Epithelial cell of proximal tubule (primary cell): ENCODE data around the gene MLPH. TPM values are rescaled to one million over a fixed set of nuclear protein-coding genes. Genes with fewer than 3 reads are reported as not detected.

ENCODE experiments used
- DNase-seq: peaks from one replicate; pipeline ENCODE4 v3.0.0-alpha.2; 2011; ENCODE audit warnings: low read depth
- H3K4me3 ChIP-seq: 2 replicates; pipeline ENCODE4 v1.5.1; 2011; ENCODE audit warnings: low read depth, mild to moderate bottlenecking, low read length
- total RNA-seq: library from RNA; depleted of rRNA; stranded (reverse); fragments of >200 nt; gene quantifications from 2 replicates; pipeline ENCODE4 v1.2.3, GENCODE V29; 2015
- TF ChIP-seq, protein P1 (sequence below): conservative IDR thresholded peaks from 2 replicates; pipeline ENCODE4 v1.5.1; 2012; ENCODE audit warnings: low read depth, mild to moderate bottlenecking, low read length

The MLPH gene
- total RNA-seq, 1 donor from 2014 or later: 36.0 TPM

DNA sequence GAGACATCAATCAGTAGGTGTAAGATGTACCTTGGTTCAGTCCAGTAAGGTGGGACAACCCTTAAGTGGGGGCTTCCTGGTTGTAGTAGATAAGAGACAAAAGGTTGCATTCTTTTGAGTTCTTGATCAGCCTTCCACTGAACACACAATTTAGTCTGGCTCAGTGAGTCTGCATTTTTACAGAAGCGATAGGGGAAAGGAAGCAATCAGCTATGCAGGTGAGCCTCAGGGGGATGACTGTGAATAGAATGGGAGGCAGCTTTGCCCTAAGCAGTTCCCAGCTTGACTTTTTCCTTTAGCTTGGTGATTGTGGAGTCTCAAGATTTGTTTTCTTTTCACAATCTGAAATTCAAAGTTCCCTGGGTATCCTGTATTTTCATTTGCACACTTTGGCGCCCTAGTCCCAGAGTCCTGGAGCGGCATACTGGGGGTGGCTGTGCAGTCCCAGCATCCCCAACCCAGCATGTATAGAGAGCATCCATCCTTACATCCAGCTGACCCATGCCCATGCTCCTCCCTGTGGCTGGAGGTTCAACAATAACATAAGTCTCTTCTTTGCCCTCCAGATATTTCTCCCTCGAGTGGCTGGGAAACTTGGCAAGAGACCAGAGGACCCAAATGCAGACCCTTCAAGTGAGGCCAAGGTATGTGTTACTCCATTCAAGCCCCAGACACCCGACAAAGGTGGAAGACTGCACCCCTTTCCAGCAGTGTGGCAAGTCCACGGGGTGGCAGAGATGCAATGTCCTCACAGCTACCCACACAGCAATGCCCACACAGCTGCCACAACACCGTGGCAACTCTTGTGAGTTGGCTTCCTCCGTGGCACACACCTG is 59.2 kb downstream of the MLPH start:
- DNase-seq: no peak
- TF ChIP-seq, protein P1, sequence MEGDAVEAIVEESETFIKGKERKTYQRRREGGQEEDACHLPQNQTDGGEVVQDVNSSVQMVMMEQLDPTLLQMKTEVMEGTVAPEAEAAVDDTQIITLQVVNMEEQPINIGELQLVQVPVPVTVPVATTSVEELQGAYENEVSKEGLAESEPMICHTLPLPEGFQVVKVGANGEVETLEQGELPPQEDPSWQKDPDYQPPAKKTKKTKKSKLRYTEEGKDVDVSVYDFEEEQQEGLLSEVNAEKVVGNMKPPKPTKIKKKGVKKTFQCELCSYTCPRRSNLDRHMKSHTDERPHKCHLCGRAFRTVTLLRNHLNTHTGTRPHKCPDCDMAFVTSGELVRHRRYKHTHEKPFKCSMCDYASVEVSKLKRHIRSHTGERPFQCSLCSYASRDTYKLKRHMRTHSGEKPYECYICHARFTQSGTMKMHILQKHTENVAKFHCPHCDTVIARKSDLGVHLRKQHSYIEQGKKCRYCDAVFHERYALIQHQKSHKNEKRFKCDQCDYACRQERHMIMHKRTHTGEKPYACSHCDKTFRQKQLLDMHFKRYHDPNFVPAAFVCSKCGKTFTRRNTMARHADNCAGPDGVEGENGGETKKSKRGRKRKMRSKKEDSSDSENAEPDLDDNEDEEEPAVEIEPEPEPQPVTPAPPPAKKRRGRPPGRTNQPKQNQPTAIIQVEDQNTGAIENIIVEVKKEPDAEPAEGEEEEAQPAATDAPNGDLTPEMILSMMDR: no peak
- H3K4me3 ChIP-seq: no peak overlapping the region

DNA sequence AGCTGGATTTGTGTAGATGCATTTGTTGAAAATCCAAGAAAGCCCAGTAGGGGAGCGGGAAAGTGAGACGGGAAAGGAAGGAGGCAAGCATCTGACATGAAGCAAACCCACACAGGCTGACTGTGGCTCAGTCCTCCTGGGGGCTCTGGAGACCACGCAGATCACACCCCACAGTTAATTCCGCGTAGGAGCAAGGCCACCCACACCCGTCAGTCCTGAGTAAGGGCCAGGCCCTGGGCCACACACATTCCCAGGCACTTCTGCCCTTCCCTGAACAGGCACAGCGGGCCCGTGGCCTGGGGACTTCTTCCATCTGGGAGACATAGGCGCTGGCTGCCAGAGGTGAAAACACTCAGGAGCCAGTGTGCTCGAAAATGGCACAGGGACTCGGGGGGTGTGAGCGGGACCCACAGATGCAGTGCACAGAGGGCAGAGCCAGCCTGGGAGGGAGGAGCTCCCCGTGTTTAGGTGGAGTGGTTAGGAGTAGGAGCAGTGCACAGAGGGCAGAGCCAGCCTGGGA is 59.9 kb downstream of the MLPH start:
- no peak for DNase-seq
- TF ChIP-seq, protein P1: no peak
- no peak overlapping the region for H3K4me3 ChIP-seq

DNA sequence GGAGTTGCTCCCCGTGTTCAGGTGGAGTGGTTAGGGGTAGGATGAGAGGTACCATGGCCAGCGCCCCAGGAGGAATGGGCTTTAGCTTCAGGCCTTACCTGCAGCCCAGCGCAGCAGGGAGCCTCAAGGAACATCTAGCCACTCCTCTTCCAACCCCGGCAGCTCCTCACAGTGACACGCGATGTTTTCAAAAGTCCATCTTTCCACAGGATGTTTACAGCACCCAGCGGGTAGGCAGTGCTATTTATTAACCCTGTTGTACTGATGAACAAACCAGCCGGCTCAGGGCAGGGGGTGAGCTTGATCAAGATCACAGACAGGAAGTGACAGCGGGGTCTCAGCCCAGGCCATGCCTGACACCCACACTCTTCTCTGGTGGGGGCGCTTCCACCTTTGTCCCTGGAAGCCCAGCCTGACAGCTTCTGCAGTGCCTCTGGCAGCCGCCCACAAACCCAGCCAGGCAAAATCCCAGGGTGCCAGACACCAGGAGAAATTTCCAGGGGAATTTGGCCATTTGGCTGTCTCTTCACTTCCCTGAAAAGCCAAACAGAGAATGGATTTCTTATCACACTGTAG is 60.9 kb downstream of the MLPH start:
- H3K4me3 ChIP-seq: no peak overlapping the region
- peak; percentile 13 for DNase-seq
- TF ChIP-seq, protein P1: no peak

DNA sequence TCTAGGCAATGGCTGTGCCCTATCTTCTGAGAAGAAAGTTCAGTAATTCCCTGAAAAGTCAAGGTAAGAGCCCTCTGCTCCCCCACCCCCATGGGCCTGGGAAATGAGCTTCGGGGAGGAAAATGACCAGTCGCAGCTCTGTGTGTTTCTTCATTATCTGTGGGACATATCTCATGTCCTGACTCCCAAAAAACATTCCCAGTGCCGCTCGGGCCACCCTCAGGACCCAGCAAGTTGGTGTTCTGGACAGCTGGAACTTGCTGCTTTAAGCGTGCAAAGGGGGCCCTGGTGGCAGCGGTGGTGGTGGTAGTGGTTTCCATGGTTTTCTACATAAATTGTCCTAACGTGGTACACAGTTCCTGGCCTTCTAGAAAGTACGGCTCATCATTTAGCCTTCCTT is 62.2 kb downstream of the MLPH start:
- H3K4me3 ChIP-seq: no peak overlapping the region

DNA sequence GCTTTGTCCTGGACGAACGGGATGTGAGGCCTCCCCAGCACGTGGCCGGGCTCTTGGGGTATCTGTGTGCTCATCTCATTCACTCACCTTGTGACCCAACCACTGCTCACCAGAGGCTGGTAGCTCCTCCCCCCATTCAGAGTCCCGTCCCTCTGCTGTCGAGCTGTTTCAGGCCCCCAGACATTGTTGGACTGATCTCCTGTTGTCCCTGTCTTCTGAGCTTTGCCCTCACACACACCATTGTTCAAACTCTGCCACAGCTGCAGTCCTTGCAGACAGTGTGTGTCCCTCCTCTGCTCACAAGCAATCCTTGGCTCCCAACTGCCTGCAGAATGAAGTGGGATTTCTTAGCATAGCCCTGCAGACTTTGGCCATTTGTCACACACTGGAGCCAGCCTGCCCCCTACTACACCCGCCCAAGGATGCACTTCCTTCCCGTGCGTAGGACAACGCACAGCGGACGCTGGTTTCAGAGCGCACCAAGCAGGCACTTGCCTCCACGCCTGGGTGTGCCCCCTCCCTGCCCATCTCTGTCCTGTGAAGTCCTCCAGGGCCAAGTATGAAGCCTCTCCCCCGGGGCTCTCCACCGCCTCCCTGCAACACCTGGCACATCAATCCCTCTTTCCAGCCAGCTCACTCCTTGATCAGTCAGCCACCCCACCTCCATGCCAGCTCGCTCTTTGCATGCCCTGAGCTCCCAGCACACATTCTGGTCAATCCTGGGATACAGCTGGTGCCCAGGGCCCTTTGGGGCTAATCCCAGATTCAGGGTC is 62.8 kb downstream of the MLPH start:
- H3K4me3 ChIP-seq: no peak overlapping the region
- TF ChIP-seq, protein P1: no peak
- no peak for DNase-seq

More for the DNA sequence above, 62.2 kb downstream of the MLPH start:
- no peak for DNase-seq
- TF ChIP-seq, protein P1: no peak

DNA sequence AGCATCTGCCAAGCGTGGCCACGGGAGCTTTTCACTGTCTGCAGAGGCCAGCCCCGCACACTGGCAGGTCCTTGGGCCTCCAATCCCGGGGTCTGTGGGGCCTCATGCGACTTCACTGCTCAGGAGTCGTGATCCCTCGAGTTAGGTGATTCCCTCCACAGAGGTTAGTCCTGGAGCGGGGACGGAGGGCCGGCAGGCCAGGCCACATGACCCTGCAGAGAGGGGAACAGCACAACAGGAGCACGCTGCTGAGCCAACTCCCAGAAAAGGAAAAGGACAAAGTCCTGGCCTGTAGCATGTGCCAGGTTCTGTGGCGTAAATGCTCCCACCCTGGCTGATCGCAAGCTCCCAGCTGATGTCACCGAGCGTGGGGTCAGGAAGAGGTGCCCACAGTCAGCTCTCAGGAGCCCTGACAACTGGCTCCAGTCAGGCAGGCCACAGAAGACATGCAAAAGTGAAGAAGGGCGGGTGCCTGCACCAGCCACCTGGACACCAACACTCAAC is 64.1 kb downstream of the MLPH start:
- no peak overlapping the region for H3K4me3 ChIP-seq
- TF ChIP-seq, protein P1: no peak
- no peak for DNase-seq
